IMR-90 (cell line): ENCODE data around the gene CNTRL. TPM values are rescaled to one million over a fixed set of nuclear protein-coding genes. Genes with fewer than 3 reads are reported as not detected.

Source experiments
- ATAC-seq: fragments of 200-7000 bp; cut with Tn5 transposase; 2 replicates; pipeline ENCODE4 v1.9.1; 2020; ENCODE audit warnings: low read depth, mild to moderate bottlenecking, moderate library complexity
- BruUV-seq: library from RNA; stranded (reverse); fragments of 400-500 nt; replicated peaks from 2 replicates; lab custom pipeline; 2021; lab: Mats Ljungman, UMichigan
- CTCF ChIA-PET: fragments of 300-600 bp; formaldehyde crosslinking; extraction: SDS; loops from one replicate; lab custom pipeline; 2021; ENCODE audit warnings: antibody characterized with exemption; lab: Yijun Ruan, JAX
- POLR2A ChIA-PET: fragments of 300-600 bp; sonication (Branson Sonifier 250); formaldehyde crosslinking; loops from one replicate; lab custom pipeline; 2022; ENCODE audit warnings: antibody characterized with exemption; ENCODE audit not compliant: unreplicated experiment; lab: Charles Lee
- DNase-seq: peaks from one replicate; pipeline ENCODE4 v3.0.0; 2013
- H2AFZ ChIP-seq: replicated peaks from 2 replicates; pipeline ENCODE3; 2013; ENCODE audit warnings: low read length, mild to moderate bottlenecking; ENCODE audit not compliant: poor library complexity
- H2AK5ac ChIP-seq: 2 replicates; pipeline ENCODE4 v1.6.1; 2013; ENCODE audit warnings: low read depth, low read length, inconsistent platforms
- H2AK9ac ChIP-seq: replicated peaks from 2 replicates; pipeline ENCODE3; 2013; ENCODE audit warnings: mild to moderate bottlenecking, low read depth, low read length, moderate library complexity; ENCODE audit not compliant: poor library complexity
- H2BK120ac ChIP-seq: 2 replicates; pipeline ENCODE4 v1.6.1; 2013; ENCODE audit warnings: low read depth, low read length, inconsistent platforms
- H2BK15ac ChIP-seq: 3 replicates; pipeline ENCODE4 v1.6.1; 2013; ENCODE audit warnings: low read depth, low read length, inconsistent platforms
- H2BK20ac ChIP-seq: 2 replicates; pipeline ENCODE4 v1.6.1; 2013; ENCODE audit warnings: low read depth, mild to moderate bottlenecking, inconsistent platforms, low read length, moderate library complexity
- H2BK5ac ChIP-seq: 2 replicates; pipeline ENCODE4 v1.6.1; 2013; ENCODE audit warnings: mild to moderate bottlenecking, low read depth, low read length, inconsistent platforms; ENCODE audit not compliant: poor library complexity, severe bottlenecking
- H3K14ac ChIP-seq: replicated peaks from 2 replicates; pipeline ENCODE4 v1.6.1; 2013; ENCODE audit warnings: low read depth, low read length, inconsistent platforms
- H3K18ac ChIP-seq: 2 replicates; pipeline ENCODE4 v1.6.1; 2013; ENCODE audit warnings: low read depth, low read length, control low read depth
- H3K23ac ChIP-seq: 2 replicates; pipeline ENCODE4 v1.6.1; 2013; ENCODE audit warnings: low read depth, low read length, inconsistent platforms
- H3K27ac ChIP-seq: 2 replicates; pipeline ENCODE4 v1.5.1; 2013; ENCODE audit warnings: mild to moderate bottlenecking, control low read depth, low read length; ENCODE audit not compliant: insufficient read depth
- H3K27me3 ChIP-seq: 2 replicates; pipeline ENCODE4 v1.6.1; 2013; ENCODE audit warnings: low read length; ENCODE audit not compliant: control insufficient read depth, insufficient read depth
- H3K36me3 ChIP-seq: 2 replicates; pipeline ENCODE4 v1.6.1; 2013; ENCODE audit warnings: low read length, mixed read lengths; ENCODE audit not compliant: control insufficient read depth, insufficient read depth
- H3K4ac ChIP-seq: 2 replicates; pipeline ENCODE4 v1.6.1; 2013; ENCODE audit warnings: low read depth, low read length, inconsistent platforms
- H3K4me1 ChIP-seq: 2 replicates; pipeline ENCODE4 v1.6.1; 2013; ENCODE audit warnings: low read length, mixed read lengths; ENCODE audit not compliant: control insufficient read depth, insufficient read depth
- H3K4me2 ChIP-seq: 2 replicates; pipeline ENCODE4 v1.6.1; 2013; ENCODE audit warnings: low read depth, mild to moderate bottlenecking, control low read depth, low read length, moderate library complexity
- H3K4me3 ChIP-seq: 2 replicates; pipeline ENCODE4 v1.5.1; 2013; ENCODE audit warnings: low read depth, mild to moderate bottlenecking, control low read depth, low read length, moderate library complexity; ENCODE audit not compliant: insufficient read depth
- H3K56ac ChIP-seq: 2 replicates; pipeline ENCODE4 v1.6.1; 2013; ENCODE audit warnings: low read length, inconsistent platforms; ENCODE audit not compliant: insufficient read depth; ENCODE audit errors: extremely low read depth
- H3K79me1 ChIP-seq, 2 experiments: 2 replicates each; pipeline ENCODE4 v1.6.1; 2013; ENCODE audit warnings: low read length in 2 of 2, inconsistent platforms in 1 of 2, low read depth in 1 of 2
- H3K9ac ChIP-seq: 2 replicates; pipeline ENCODE4 v1.6.1; 2013; ENCODE audit warnings: low read depth, low read length, control low read depth
- H3K9me1 ChIP-seq: 2 replicates; pipeline ENCODE4 v1.6.1; 2013; ENCODE audit warnings: low read length, inconsistent platforms; ENCODE audit not compliant: insufficient read depth
- H3K9me3 ChIP-seq: 2 replicates; pipeline ENCODE4 v1.6.1; 2013; ENCODE audit warnings: low read length; ENCODE audit not compliant: control insufficient read depth, insufficient read depth
- H4K20me1 ChIP-seq: 2 replicates; pipeline ENCODE4 v1.6.1; 2013; ENCODE audit warnings: low read length, inconsistent platforms; ENCODE audit not compliant: insufficient read depth
- H4K5ac ChIP-seq: 2 replicates; pipeline ENCODE4 v1.6.1; 2013; ENCODE audit warnings: mild to moderate bottlenecking, low read depth, low read length, control low read depth
- H4K8ac ChIP-seq, 2 experiments: 2 replicates each; pipeline ENCODE4 v1.6.1; 2013; ENCODE audit warnings: low read depth in 2 of 2, low read length in 2 of 2, control low read depth in 1 of 2, inconsistent platforms in 1 of 2
- H4K91ac ChIP-seq: 2 replicates; pipeline ENCODE4 v1.6.1; 2013; ENCODE audit warnings: low read depth, low read length, inconsistent platforms; ENCODE audit not compliant: insufficient read depth
- BHLHE40 ChIP-seq: fragments of 150-350 bp; IDR thresholded peaks from 2 replicates; pipeline ENCODE4 v1.6.1; 2016; ENCODE audit warnings: mild to moderate bottlenecking, low read depth, low read length
- CEBPB ChIP-seq: IDR thresholded peaks from 2 replicates; pipeline ENCODE4 v1.6.1; 2012; ENCODE audit warnings: low read depth, low read length, improper control_type of control experiment
- CHD1 ChIP-seq: IDR thresholded peaks from 2 replicates; pipeline ENCODE4 v1.6.1; 2012; ENCODE audit warnings: low read depth, low read length, improper control_type of control experiment
- FOS ChIP-seq: fragments of 150-350 bp; IDR thresholded peaks from 2 replicates; pipeline ENCODE4 v1.6.1; 2016; ENCODE audit warnings: low read depth, low read length
- MAFK ChIP-seq: IDR thresholded peaks from 2 replicates; pipeline ENCODE4 v1.6.1; 2012; ENCODE audit warnings: low read depth, low read length, improper control_type of control experiment
- MAZ ChIP-seq: IDR thresholded peaks from 2 replicates; pipeline ENCODE4 v1.6.1; 2012; ENCODE audit warnings: low read depth, mild to moderate bottlenecking, low read length, improper control_type of control experiment, moderate library complexity, borderline replicate concordance
- MXI1 ChIP-seq: IDR thresholded peaks from 2 replicates; pipeline ENCODE4 v1.6.1; 2012; ENCODE audit warnings: low read depth, mild to moderate bottlenecking, low read length, moderate library complexity, borderline replicate concordance
- NFE2L2 ChIP-seq: fragments of 150-350 bp; IDR thresholded peaks from 2 replicates; pipeline ENCODE4 v1.6.1; 2016; ENCODE audit warnings: low read depth, mild to moderate bottlenecking, low read length
- POLR2A ChIP-seq: IDR thresholded peaks from 2 replicates; pipeline ENCODE4 v1.6.1; 2012; ENCODE audit warnings: mild to moderate bottlenecking, low read depth, low read length
- RAD21 ChIP-seq: IDR thresholded peaks from 2 replicates; pipeline ENCODE4 v1.6.1; 2012; ENCODE audit warnings: low read length, improper control_type of control experiment
- RCOR1 ChIP-seq: IDR thresholded peaks from 2 replicates; pipeline ENCODE4 v1.6.1; 2012; ENCODE audit warnings: mild to moderate bottlenecking, low read length, improper control_type of control experiment; ENCODE audit not compliant: insufficient replicate concordance
- RFX5 ChIP-seq: IDR thresholded peaks from 2 replicates; pipeline ENCODE4 v1.8.0; 2012; ENCODE audit warnings: low read depth, mild to moderate bottlenecking, low read length, moderate library complexity
- SMC3 ChIP-seq: fragments of 150-350 bp; IDR thresholded peaks from 2 replicates; pipeline ENCODE4 v1.6.1; 2016; ENCODE audit warnings: low read depth, mild to moderate bottlenecking, antibody characterized with exemption, low read length, moderate library complexity
- USF2 ChIP-seq: fragments of 150-350 bp; IDR thresholded peaks from 2 replicates; pipeline ENCODE4 v1.6.1; 2017; ENCODE audit warnings: mild to moderate bottlenecking, antibody characterized with exemption, low read length, low read depth
- dilution Hi-C: fragments of 300-500 bp; cut with HindIII; formaldehyde crosslinking; loops from one replicate; pipeline ENCODE4 v1.14.3; 2018; ENCODE audit warnings: low sequenced_read_pairs; ENCODE audit not compliant: unreplicated experiment
- in situ Hi-C: fragments of 300-500 bp; cut with MboI; formaldehyde crosslinking; loops from 3 replicates; pipeline ENCODE4 v1.14.3; 2019; ENCODE audit warnings: low sequenced_read_pairs, inconsistent platforms, mixed read lengths
- intact Hi-C: fragments of 100-400 bp; cut with micrococcal nuclease; formaldehyde crosslinking; loops from 2 replicates; pipeline ENCODE4 v1.10.0; 2022
- polyA plus RNA-seq, 3 experiments: library from polyadenylated mRNA; depleted of rRNA; stranded (reverse); fragments of >200 nt; gene quantifications; 2 replicates each; pipeline ENCODE4 v1.2.3, GENCODE V29; 2012; ENCODE audit warnings: low replicate concordance in 1 of 3
- total RNA-seq: library from RNA; depleted of rRNA; stranded (reverse); fragments of >200 nt; gene quantifications from 2 replicates; pipeline ENCODE4 v1.2.3, GENCODE V29; 2012
- TF ChIP-seq, protein P1 (sequence below): fragments of 150-350 bp; IDR thresholded peaks from 2 replicates; pipeline ENCODE4 v1.6.1; 2016; ENCODE audit warnings: low read depth, mild to moderate bottlenecking, low read length, moderate library complexity, borderline replicate concordance
- TF ChIP-seq, protein P2 (sequence below): conservative IDR thresholded peaks from 2 replicates; pipeline ENCODE4 v1.5.1; 2012; ENCODE audit warnings: mild to moderate bottlenecking, low read depth, low read length, improper control_type of control experiment

CNTRL gene
- total and polyA plus RNA-seq, 2 of the 4 experiments (the other 2 are of a cell fraction) = 4.5 to 7.3 TPM

DNA sequence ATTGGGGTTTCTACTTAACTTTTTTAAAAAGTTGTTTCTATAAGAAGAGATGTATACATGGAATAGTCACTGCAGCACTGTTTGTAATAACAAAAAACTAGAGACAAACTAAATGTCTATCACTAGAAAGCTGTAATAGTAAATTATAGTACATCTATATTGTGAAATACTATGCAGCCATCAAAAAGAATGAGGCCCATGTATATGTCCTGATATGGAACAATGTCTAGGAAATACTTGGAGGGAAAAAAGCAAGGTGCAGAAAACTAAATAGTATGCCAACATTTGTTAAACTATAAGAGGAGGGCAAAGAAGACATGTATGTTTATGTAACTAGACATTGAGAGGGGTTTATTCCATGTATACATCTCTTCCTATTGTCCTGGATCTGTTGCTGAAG, 129.9 kb downstream of the CNTRL start:
- ATAC-seq (no peak), DNase-seq (no peak)
- Histone ChIP-seq H3K36me3 (no peaks in the 10 kb centered on the region), H3K9me1 (peaks cover 4% of the 10 kb centered on the region), H4K8ac (no peak overlapping the region), H3K79me1 (peaks cover 4 to 15% of the 10 kb centered on the region in 2 experiments; a peak in 3 of 4 replicates), H2BK120ac (no peak overlapping the region), H3K4me3 (no peak overlapping the region), H4K20me1 (peaks cover 18% of the 10 kb centered on the region), H2AFZ (no peak overlapping the region), H3K18ac (no peak overlapping the region), H2BK15ac (no peak overlapping the region), H3K4me2 (no peak overlapping the region), H3K4me1 (peaks cover 5% of the 10 kb centered on the region), H3K27ac (no peak overlapping the region), H2BK5ac (no peak overlapping the region), H2AK9ac (no peak overlapping the region), H3K9me3 (no peaks in the 10 kb centered on the region), H3K56ac (no peak overlapping the region), H4K91ac (no peak overlapping the region), H3K9ac (no peak overlapping the region), H2BK20ac (no peak overlapping the region), H3K27me3 (no peaks in the 10 kb centered on the region), H3K23ac (no peak overlapping the region), H3K4ac (no peak overlapping the region), H2AK5ac (no peak overlapping the region), H4K5ac (no peak overlapping the region), H3K14ac (no peak overlapping the region)
- dilution Hi-C loops = no loop called here
- no TSS peak for BruUV-seq
- intact Hi-C loops = no loop called here
- POLR2A ChIA-PET = no interaction called here
- in situ Hi-C loops = no loop called here
- CTCF ChIA-PET = no interaction called here
- TF ChIP-seq, protein P1, sequence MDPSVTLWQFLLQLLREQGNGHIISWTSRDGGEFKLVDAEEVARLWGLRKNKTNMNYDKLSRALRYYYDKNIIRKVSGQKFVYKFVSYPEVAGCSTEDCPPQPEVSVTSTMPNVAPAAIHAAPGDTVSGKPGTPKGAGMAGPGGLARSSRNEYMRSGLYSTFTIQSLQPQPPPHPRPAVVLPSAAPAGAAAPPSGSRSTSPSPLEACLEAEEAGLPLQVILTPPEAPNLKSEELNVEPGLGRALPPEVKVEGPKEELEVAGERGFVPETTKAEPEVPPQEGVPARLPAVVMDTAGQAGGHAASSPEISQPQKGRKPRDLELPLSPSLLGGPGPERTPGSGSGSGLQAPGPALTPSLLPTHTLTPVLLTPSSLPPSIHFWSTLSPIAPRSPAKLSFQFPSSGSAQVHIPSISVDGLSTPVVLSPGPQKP = no peak
- TF ChIP-seq FOS = no peak
- no peak for TF ChIP-seq RAD21
- no peak for TF ChIP-seq USF2
- TF ChIP-seq SMC3 = no peak
- TF ChIP-seq POLR2A = no peak
- TF ChIP-seq CEBPB = no peak
- TF ChIP-seq RFX5 = no peak
- no peak for TF ChIP-seq MAFK
- TF ChIP-seq MAZ = no peak
- no peak for TF ChIP-seq CHD1
- no peak for TF ChIP-seq NFE2L2
- no peak for TF ChIP-seq BHLHE40
- no peak for TF ChIP-seq RCOR1
- TF ChIP-seq, protein P2, sequence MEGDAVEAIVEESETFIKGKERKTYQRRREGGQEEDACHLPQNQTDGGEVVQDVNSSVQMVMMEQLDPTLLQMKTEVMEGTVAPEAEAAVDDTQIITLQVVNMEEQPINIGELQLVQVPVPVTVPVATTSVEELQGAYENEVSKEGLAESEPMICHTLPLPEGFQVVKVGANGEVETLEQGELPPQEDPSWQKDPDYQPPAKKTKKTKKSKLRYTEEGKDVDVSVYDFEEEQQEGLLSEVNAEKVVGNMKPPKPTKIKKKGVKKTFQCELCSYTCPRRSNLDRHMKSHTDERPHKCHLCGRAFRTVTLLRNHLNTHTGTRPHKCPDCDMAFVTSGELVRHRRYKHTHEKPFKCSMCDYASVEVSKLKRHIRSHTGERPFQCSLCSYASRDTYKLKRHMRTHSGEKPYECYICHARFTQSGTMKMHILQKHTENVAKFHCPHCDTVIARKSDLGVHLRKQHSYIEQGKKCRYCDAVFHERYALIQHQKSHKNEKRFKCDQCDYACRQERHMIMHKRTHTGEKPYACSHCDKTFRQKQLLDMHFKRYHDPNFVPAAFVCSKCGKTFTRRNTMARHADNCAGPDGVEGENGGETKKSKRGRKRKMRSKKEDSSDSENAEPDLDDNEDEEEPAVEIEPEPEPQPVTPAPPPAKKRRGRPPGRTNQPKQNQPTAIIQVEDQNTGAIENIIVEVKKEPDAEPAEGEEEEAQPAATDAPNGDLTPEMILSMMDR = no peak
- no peak for TF ChIP-seq MXI1
